ENCODE results near the gene SERPINB4.
"Not testable (repeated sequence)": the region's sequence is repeated elsewhere in the genome, so short reads cannot be mapped to it uniquely, and the experiment has no call there.

SERPINB4 gene

DNA sequence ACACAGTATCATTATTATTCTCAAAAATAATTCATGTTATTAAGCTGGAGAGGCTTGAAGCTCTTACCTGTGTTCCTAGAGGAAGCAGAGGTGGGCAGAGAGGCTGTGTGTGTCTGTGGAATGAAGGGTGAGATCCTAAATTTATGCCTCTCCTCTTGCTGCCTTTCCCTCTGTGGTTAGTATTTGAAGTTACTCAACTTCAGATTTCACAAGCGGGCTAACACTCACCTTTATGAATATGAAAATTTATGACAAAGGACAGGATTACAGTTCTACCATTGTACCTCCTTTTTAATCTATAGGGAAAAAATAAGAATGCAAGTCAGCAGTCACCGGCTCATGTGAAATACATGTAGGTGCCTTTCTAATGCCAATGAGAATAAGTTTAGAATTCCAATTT, at the start of gene SERPINB4:
TSS of gene SERPINB4 (minus strand) at position 115 of the 400 bp plus-strand sequence. CDS start 679 bp downstream, outside the sequence.
- DNase-seq (ENCODE audit: low read depth): not testable (repeated sequence)

GRCh38 chr18:63689064-63689463, 45.0 kb upstream of the SERPINB4 start:
- no peak for DNase-seq (ENCODE audit: low read depth)

- DNase-seq (ENCODE audit: low read depth): no peak
These were observed 42.8 kb upstream of the SERPINB4 start for GRCh38 chr18:63686871-63687270.

- no peak for DNase-seq (ENCODE audit: low read depth)
These were observed 40.7 kb upstream of the SERPINB4 start for GRCh38 chr18:63684718-63685117.

DNA sequence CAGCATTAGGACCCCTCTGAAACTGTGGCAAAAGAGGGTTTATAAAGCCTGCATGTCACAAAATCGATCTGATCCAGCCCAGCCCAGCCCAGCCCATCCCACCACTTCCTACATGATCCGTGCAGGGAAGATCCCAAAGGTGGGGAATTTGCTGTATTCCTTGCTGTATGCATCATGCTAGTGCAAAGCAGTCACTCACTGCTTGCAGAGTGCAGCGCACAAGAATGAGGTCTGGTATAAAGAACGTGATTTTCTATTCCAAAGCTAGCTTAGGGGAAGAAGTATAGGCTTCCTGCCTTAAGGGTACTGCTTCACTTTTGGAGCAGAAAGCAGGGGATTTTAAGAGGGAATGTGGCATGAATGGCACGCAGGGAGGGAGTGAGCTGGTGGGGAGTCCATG, 39.8 kb upstream of the SERPINB4 start:
- no peak for DNase-seq (ENCODE audit: low read depth)

DNA sequence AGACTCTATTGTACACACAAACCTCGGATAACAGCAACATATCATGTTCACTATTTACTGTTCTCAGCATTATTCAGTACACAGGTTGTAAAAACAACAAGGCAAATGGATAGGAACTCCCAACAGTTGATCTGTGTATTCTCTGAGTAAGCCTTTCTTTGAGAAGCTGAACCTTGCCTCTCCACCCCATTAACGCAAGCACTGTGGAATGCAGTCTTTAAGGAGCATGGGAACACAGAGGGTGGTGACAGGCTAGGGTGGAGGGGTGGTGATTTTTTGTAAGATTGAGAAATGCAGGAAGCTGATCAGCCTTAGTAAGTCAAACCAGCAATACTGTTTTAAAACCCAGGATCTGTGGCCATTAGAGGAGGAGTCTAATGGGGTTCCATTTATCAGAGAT, 39.1 kb upstream of the SERPINB4 start:
- no peak for DNase-seq (ENCODE audit: low read depth)

GRCh38 chr18:63681449-63682340, 37.6 kb upstream of the SERPINB4 start:
- DNase-seq (ENCODE audit: low read depth): no peak

DNA sequence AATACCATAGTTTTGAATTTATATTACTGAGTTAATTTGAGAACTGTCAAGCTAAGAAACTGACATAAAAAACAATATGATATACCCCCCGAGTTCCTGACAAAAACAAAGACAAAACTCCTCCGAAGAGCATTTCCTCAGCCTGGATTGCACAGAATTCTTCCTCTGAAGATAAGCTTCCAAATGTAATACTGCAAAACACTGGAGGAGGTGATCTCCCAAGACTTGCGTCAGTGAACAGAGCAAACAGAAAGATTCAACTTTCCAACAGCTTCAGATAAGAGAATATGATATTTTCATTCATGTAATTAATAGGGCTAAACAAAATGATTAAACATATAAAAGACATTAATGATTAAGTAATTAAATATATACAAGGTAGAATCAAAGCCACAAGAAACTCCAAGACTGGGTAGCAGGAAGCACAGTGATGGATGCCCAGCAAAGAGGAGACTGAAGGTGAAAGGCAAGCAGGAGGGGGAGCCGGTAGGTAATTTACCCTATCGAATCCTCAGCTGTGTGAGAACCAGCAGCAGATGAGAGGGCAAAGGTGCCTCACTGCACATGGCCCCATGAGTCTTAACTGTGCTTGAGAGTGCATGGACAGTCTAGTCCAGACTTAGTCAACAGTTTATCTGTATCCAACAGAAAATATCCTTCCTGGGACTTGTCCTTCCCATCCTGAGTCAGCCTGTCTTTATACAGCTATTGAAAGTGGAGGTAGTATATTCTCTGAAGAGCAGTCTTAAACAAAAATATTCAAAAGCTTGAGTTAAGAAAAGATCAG, 36.0 kb upstream of the SERPINB4 start:
- DNase-seq (ENCODE audit: low read depth): no peak

DNA sequence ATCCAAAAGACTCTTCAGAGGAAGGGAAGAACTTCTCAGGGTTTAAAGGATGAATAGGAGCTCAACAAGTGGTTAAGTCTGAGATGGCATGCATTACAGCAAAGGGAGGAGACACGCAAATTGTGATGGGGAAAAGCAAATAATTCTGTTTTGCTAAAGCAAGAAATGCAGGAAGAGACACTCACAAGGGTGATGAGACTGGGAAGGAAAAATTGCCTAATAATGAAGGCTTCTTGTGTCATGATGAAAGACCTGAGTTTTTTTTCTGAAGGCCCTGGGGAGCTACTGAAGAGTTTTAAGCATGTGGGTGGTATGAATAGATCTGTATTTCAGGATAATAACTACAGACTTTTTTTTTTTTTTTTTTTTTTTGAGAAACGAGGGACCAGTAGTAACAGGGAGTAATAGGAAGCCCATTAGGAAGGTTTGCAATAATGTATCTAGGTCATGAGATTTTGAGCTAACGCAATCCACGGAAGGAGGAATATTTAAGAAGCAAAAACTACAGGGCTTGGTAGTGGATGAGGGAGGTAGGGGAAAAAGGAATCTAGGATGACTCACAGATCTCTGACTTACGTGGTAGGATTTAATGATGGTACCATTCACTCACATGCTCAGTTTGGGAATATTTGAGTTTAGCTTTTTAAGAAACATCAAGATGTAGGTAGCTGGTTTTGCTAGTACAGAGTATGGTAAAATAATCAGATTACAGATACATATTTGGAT, 33.6 kb upstream of the SERPINB4 start:
- DNase-seq (ENCODE audit: low read depth): no peak

GRCh38 chr18:63676526-63677323, 32.7 kb upstream of the SERPINB4 start:
- no peak for DNase-seq (ENCODE audit: low read depth)

DNA sequence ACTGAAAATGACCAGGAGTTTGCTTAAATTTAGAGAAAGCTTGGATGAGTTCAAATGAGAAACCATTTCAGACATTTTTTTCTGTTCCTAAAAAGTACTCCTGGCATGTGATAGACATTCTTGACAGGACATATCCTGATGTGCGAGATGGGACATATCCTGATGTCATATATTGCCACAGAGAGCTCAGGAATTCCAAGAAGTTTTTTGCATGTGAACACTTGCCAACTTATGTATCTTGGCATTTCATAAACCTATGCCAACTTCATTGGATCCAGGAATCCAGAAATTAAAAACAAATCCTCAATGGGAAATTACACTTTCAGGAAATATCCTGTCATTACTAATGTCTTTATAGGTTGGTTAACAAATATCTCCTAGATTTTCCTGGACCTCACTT, 20.5 kb upstream of the SERPINB4 start:
- no peak for DNase-seq (ENCODE audit: low read depth)

GRCh38 chr18:63661750-63662149, 17.7 kb upstream of the SERPINB4 start, which contains the start of gene SERPINB3:
Gene SERPINB3, minus strand, starts transcription at chr18:63661893. Its CDS starts 677 bp downstream, at chr18:63661216.
- not testable (repeated sequence) for DNase-seq (ENCODE audit: low read depth)

DNA sequence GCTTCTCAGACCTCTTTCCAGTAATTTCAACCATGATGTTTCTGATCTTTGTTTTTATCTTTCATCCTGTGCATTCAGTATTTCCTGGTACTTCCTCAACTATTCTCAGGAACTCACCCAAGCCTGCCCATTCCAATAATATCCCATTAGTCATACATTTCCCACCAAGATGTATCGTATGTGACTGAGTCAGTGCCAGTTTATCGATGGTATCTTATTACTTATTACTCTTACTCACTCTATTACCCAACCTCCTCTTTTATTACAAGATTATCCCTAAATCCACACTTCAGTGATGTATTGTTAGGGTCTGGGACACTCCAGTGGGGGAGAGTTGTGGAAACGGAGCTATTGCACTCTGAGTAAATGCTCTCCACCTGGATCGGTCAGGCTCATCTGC, 14.9 kb upstream of the SERPINB4 start:
- not testable (repeated sequence) for DNase-seq (ENCODE audit: low read depth)

- not testable (repeated sequence) for DNase-seq (ENCODE audit: low read depth)
These were observed 6.2 kb upstream of the SERPINB4 start for GRCh38 chr18:63650271-63650670.

DNA sequence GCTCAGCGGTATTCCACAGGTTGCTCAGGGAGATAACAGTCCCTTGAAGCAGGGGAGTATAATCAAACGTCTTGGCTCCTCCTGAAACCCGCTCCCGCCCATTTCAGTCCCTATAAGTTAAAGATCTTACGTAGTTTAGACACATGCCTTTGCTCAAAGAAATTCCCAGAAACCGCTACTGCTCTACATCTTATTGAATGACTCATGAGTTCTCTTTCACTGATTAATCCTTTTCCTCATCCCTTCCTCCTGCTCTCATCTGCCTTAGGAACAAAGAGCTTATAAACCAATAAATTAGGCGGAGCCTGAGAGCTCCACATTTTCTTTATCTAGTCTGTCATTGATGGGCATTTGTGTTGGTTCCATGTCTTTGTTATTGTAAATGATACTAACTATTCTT, 4.2 kb upstream of the SERPINB4 start:
- DNase-seq (ENCODE audit: low read depth): no peak

DNA sequence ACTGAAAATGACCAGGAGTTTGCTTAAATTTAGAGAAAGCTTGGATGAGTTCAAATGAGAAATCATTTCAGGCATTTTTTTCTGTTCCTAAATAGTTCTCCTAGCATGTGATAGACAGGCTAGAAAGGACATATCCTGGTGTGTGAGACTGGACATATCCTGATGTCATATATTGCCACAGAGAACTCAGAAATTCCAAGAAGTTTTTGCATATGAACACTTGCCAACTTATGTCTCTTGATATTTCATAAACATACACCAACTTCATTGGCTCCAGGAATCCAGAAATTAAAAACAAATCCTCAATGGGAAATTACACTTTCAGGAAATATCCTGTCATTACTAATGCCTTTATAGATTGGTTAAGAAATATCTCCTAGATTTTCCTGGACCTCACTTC, 2.9 kb upstream of the SERPINB4 start:
- DNase-seq (ENCODE audit: low read depth): no peak

GRCh38 chr18:63644694-63645093, 638 bp upstream of the SERPINB4 start:
- not testable (repeated sequence) for DNase-seq (ENCODE audit: low read depth)

DNA sequence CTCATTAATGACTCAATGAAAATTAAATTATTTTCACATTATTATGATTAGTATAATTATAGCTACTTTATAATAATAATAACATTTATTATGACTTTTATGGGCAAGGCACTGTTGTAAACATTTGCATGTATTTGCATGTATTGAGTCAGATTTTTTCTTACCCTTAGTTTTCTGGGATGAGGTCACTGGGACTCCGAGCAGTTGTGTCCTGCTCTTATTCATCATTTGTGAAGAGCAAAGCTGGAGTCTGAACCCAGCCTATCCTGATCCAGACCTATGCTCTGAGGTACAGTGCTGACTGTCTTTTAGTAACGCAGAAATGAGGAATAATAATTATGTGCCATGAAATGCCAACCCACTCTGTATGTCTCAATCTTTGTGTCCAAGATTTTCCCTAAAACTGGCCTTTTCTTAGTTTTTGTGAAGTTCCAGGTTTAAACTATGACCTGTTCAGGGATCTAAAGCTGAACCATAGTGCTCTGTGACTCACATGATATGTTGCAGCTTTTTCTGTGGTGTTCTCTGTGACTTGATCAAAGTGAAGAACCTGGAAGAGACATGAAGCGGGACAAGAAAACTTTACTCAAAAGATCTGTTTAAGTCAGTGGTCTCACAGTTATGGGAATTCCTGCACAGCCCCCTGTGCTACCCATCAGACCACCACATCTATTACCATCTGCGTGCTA, 1.2 kb downstream of the SERPINB4 start:
- DNase-seq (ENCODE audit: low read depth): not testable (repeated sequence)

GRCh38 chr18:63641157-63641680, 2.8 kb downstream of the SERPINB4 start:
- DNase-seq (ENCODE audit: low read depth): not testable (repeated sequence)

DNA sequence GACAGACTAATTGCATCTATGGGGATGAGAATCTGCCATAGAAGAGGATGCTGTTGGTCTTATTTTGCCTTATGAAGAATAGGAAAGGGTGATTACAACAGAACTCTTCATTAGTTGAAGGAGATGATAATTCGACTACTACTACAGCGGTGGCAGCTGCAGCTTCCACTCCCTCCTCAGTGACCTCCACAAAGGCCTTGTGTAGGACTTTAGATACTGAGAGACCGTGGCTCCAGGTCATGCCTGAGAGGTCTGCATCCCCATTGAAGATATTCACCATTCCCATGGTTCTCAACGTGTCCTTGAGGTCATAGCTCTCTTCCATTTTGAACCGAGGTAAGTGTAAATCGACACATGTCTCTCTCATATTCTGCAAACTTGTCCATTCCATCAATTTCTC, 6.4 kb downstream of the SERPINB4 start:
- no peak for DNase-seq (ENCODE audit: low read depth)

Data from stimulated activated CD8-positive, alpha-beta memory T cell treated with anti-CD3 and anti-CD28 coated beads, Interleukin-7, amount 100 ng/mL, for 24 hours (primary cell).